ENCODE measurements around the gene LMLN.

LMLN gene

GRCh38 chr3:198019115-198019514 is 59.1 kb downstream of the LMLN start:
- TF ChIP-seq EZH2phosphoT487 (IDR thresholded peaks at IDR 0.05; ENCODE audit: borderline replicate concordance, low read length): no peak
- TF ChIP-seq CTCF (IDR thresholded peaks at IDR 0.05; ENCODE audit: low read depth, low read length, poor library complexity, severe bottlenecking): no peak
- Histone ChIP-seq H3K27ac (ENCODE audit: low read depth, low read length) (no peak overlapping the region), H3F3A (ENCODE audit: control insufficient read depth, insufficient read depth) (no peaks in the 10 kb centered on the region), H3K9me2 (replicated peaks; ENCODE audit: control insufficient read depth, low read length) (no peaks in the 10 kb centered on the region), H3K4me2 (ENCODE audit: low read length) (no peak overlapping the region), H3K36me3 (ENCODE audit: control insufficient read depth, low read length) (no peaks in the 10 kb centered on the region), H3K4me1 (ENCODE audit: control insufficient read depth, low read length) (no peaks in the 10 kb centered on the region), H3K79me2 (ENCODE audit: control insufficient read depth, low read length) (no peaks in the 10 kb centered on the region), H4K20me1 (ENCODE audit: control insufficient read depth, insufficient read depth, low read depth, low read length) (no peaks in the 10 kb centered on the region), H3K9me3 (ENCODE audit: control insufficient read depth, insufficient read depth, low read length) (no peaks in the 10 kb centered on the region), H3K4me3 (ENCODE audit: low read length) (no peak overlapping the region), H3K27me3 (ENCODE audit: control insufficient read depth, low read length) (no peaks in the 10 kb centered on the region)

GRCh38 chr3:198021320-198021719 is 61.3 kb downstream of the LMLN start:
- no peak overlapping the region for H3K4me3 ChIP-seq (ENCODE audit: low read length)
- H3K27me3 ChIP-seq (ENCODE audit: control insufficient read depth, low read length): no peaks in the 10 kb centered on the region
- H3K9me3 ChIP-seq (ENCODE audit: control insufficient read depth, insufficient read depth, low read length): no peaks in the 10 kb centered on the region
- H3K4me2 ChIP-seq (ENCODE audit: low read length): no peak overlapping the region
- H3K27ac ChIP-seq (ENCODE audit: low read depth, low read length): no peak overlapping the region
- H4K20me1 ChIP-seq (ENCODE audit: control insufficient read depth, insufficient read depth, low read depth, low read length): no peaks in the 10 kb centered on the region
- TF ChIP-seq EZH2phosphoT487 (IDR thresholded peaks at IDR 0.05; ENCODE audit: borderline replicate concordance, low read length): no peak
- no peak for TF ChIP-seq CTCF (IDR thresholded peaks at IDR 0.05; ENCODE audit: low read depth, low read length, poor library complexity, severe bottlenecking)
- H3F3A ChIP-seq (ENCODE audit: control insufficient read depth, insufficient read depth): no peaks in the 10 kb centered on the region
- no peaks in the 10 kb centered on the region for H3K9me2 ChIP-seq (replicated peaks; ENCODE audit: control insufficient read depth, low read length)
- no peaks in the 10 kb centered on the region for H3K4me1 ChIP-seq (ENCODE audit: control insufficient read depth, low read length)
- no peaks in the 10 kb centered on the region for H3K36me3 ChIP-seq (ENCODE audit: control insufficient read depth, low read length)
- no peaks in the 10 kb centered on the region for H3K79me2 ChIP-seq (ENCODE audit: control insufficient read depth, low read length)

- Histone ChIP-seq H3K4me1 (ENCODE audit: control insufficient read depth, low read length) (no peaks in the 10 kb centered on the region), H3K36me3 (ENCODE audit: control insufficient read depth, low read length) (no peaks in the 10 kb centered on the region), H3K27ac (ENCODE audit: low read depth, low read length) (no peak overlapping the region), H3K27me3 (ENCODE audit: control insufficient read depth, low read length) (no peaks in the 10 kb centered on the region), H3K9me3 (ENCODE audit: control insufficient read depth, insufficient read depth, low read length) (no peaks in the 10 kb centered on the region), H3K9me2 (replicated peaks; ENCODE audit: control insufficient read depth, low read length) (no peaks in the 10 kb centered on the region), H4K20me1 (ENCODE audit: control insufficient read depth, insufficient read depth, low read depth, low read length) (no peaks in the 10 kb centered on the region), H3K79me2 (ENCODE audit: control insufficient read depth, low read length) (no peaks in the 10 kb centered on the region), H3F3A (ENCODE audit: control insufficient read depth, insufficient read depth) (no peaks in the 10 kb centered on the region), H3K4me3 (ENCODE audit: low read length) (no peak overlapping the region), H3K4me2 (ENCODE audit: low read length) (no peak overlapping the region)
- TF ChIP-seq CTCF (IDR thresholded peaks at IDR 0.05; ENCODE audit: low read depth, low read length, poor library complexity, severe bottlenecking) (no peak), EZH2phosphoT487 (IDR thresholded peaks at IDR 0.05; ENCODE audit: borderline replicate concordance, low read length) (no peak)
Observed at GRCh38 chr3:198022604-198023003, 62.6 kb downstream of the LMLN start.

- Histone ChIP-seq H3K4me2 (ENCODE audit: low read length) (no peak overlapping the region), H3K27ac (ENCODE audit: low read depth, low read length) (no peak overlapping the region), H3K4me1 (ENCODE audit: control insufficient read depth, low read length) (no peaks in the 10 kb centered on the region), H3K9me2 (replicated peaks; ENCODE audit: control insufficient read depth, low read length) (no peaks in the 10 kb centered on the region), H3K27me3 (ENCODE audit: control insufficient read depth, low read length) (no peaks in the 10 kb centered on the region), H3K9me3 (ENCODE audit: control insufficient read depth, insufficient read depth, low read length) (no peaks in the 10 kb centered on the region), H3K36me3 (ENCODE audit: control insufficient read depth, low read length) (no peaks in the 10 kb centered on the region), H3K79me2 (ENCODE audit: control insufficient read depth, low read length) (no peaks in the 10 kb centered on the region), H3K4me3 (ENCODE audit: low read length) (no peak overlapping the region), H3F3A (ENCODE audit: control insufficient read depth, insufficient read depth) (no peaks in the 10 kb centered on the region), H4K20me1 (ENCODE audit: control insufficient read depth, insufficient read depth, low read depth, low read length) (no peaks in the 10 kb centered on the region)
- TF ChIP-seq EZH2phosphoT487 (IDR thresholded peaks at IDR 0.05; ENCODE audit: borderline replicate concordance, low read length): no peak
- no peak for TF ChIP-seq CTCF (IDR thresholded peaks at IDR 0.05; ENCODE audit: low read depth, low read length, poor library complexity, severe bottlenecking)
Observed at GRCh38 chr3:198025644-198026043, 65.6 kb downstream of the LMLN start.

Measured in DOHH2 (cell line).